IPS DF 4.7 (cell line): ENCODE results near the gene MMRN2.
"Not testable (repeated sequence)": the region's sequence is repeated elsewhere in the genome, so short reads cannot be mapped to it uniquely, and the experiment has no call there.

ENCODE experiments used
- DNase-seq: peaks from one replicate; pipeline ENCODE4 v3.0.0-alpha.2; 2013; ENCODE audit warnings: low spot score; ENCODE audit errors: extremely low read depth

MMRN2 gene

DNA sequence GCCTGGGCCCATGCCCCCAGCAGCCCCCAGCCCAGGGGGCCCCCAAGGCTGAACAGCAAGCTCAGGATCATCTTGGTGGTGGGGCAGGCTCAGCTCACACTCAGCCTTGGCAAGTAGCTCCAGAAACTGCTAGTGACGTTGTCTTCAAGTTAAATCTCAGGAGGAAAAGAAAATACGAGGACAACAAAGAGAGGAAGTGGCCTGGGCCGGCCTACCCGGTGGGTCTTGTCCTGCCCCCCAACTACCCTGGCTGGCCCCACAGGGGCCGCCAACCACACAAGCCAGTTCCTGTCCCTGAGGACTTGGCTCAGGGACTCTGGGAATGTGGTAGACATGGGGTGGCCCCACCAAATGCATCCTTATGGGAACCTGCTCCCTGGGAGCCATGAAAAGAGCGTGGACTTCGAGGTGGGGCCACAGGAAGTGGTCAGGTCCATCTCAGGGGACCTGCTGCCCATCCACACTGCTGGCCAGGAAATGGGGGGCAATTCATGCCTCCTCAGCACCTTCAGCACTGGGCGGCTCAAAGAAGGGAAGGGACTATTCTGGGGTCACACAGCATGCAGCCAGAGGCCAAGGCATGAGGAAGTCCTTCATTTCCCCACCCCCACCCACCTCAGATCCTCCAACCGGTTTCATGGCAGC is at the start of gene MMRN2:
Gene MMRN2, minus strand, starts transcription at position 145 of the 645 bp plus-strand sequence. Its CDS starts 74 bp downstream, at position 71.
- DNase-seq, result no peak

DNA sequence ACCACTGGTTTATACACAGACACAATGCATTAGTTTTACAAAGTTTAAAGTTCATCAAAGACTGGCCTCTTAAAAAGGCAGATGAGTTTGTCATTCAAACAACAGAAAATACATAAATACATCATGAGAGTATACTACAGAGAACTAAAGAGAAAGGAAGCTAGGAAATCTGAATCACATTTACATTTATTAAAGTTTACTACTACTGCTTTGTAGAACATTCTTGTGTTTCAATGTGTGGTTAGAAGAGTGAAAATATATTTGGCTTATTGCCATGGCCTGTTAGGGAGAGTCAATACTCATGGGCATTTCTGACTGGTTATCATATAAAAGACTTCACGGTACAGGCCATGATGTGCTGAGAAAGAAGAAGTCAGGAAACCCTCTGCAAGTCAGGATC is 49.7 kb upstream of the MMRN2 start:
- DNase-seq, result not testable (repeated sequence)

- no peak for DNase-seq
Observed at GRCh38 chr10:87000491-87000890, 43.1 kb upstream of the MMRN2 start.

DNA sequence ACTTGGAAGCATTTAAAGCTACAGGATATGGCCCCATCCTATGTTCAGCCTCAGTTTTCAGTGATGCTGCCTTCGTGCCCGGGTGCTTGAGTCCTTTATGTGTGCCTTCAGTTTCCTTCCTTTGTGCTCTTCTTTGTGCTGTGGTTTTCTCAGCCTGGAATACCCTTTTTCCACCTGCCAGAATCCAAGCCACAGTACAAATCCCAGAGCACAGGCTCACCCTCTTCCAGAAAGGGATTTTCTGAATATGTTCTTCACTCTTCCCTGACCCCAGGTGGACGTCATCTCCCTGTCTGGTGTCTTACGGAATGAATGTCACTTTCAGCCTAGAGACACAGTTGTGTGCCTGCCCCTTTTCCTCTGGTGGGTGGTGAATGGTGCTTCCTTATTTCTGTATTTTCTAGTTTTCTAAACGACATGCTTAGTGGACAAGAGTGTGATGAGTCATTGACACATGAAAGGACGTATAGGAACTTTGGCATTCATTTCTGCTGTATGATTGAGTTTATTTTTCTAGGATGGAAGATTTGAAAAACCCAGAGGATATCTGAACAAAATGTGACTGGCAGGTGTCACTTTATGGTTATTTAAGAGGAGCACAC is 42.5 kb upstream of the MMRN2 start:
- DNase-seq, result not testable (repeated sequence)

- no peak for DNase-seq
Observed at GRCh38 chr10:86992929-86993328, 35.5 kb upstream of the MMRN2 start.

DNA sequence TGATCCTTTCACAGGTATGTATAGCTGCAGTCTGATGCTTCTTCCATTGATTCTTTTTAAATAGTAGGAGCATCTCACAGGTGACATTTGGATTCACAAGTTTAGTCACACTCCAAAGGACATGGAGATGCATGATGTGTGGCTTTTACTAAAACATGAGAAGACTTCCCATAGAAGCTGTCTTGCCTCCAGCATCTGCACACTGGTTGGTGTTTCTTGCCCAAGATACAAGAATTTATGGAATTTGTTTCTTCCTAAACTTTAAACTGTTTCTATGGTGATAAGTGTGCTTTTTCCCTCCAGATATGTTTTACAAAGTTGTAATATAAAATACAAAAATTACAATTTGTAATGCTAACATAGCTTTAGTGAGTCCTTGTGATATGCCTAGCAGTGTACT is 35.0 kb upstream of the MMRN2 start:
- no peak for DNase-seq

DNA sequence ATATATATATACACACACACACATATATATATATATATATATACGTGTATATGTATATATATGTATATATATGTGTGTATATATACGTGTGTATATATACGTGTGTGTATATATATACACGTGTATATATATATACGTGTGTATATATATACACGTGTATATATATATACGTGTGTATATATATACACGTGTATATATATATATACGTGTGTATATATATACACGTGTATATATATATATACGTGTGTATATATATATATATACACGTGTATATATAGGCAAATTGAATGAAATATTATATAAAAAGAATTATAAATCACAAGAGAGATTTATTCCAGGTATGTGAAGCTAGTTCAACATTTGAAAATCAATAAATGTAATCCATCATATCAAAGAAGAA is 33.9 kb upstream of the MMRN2 start:
- DNase-seq, result not testable (repeated sequence)

DNA sequence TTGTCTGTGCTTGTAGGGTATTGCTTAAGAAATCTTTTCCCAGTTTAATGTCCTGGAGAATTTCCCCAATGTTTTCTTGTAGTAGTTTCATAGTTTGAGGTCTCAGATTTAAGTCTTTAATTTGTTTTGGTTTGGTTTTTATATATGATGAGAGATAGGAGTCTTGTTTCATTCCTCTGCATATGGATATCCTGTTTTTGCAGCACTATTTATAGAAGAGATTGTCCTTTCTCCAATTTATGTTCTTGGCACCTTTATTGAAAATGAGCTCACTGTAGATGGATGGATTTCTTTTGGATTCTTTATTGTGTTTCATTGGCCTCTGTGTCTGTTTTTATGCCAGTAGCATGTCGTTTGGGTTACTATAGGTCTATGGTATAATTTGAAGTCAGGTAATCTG is 31.1 kb upstream of the MMRN2 start:
- no peak for DNase-seq

- DNase-seq, result not testable (repeated sequence)
Observed at GRCh38 chr10:86984498-86984897, 27.1 kb upstream of the MMRN2 start.

- no peak for DNase-seq
Observed at GRCh38 chr10:86981716-86982115, 24.3 kb upstream of the MMRN2 start.

GRCh38 chr10:86981020-86981419 is 23.6 kb upstream of the MMRN2 start:
- not testable (repeated sequence) for DNase-seq

DNA sequence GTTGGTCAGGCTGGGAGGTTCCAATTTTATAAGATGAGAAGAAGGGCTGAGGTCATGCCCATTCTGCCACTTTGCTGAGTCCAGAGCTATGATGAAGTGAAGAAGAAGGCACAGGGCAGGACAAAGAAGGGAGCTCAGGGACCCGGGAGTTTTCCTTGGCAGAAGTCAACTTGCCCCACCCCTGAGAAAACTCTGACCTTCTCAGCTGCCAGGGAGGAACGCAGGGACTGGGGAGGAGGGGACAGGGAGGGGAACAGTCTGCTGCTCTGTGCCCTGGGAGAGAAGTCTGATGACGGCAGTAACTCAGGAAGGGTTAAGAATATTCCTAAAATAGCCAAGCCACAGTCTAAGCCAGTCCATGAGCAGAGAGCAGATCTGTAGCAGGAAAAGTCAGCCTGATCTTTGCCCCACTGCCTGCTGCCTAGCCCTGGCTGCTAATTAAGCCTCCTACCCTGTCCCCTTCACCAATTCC is 22.6 kb upstream of the MMRN2 start:
- no peak for DNase-seq

DNA sequence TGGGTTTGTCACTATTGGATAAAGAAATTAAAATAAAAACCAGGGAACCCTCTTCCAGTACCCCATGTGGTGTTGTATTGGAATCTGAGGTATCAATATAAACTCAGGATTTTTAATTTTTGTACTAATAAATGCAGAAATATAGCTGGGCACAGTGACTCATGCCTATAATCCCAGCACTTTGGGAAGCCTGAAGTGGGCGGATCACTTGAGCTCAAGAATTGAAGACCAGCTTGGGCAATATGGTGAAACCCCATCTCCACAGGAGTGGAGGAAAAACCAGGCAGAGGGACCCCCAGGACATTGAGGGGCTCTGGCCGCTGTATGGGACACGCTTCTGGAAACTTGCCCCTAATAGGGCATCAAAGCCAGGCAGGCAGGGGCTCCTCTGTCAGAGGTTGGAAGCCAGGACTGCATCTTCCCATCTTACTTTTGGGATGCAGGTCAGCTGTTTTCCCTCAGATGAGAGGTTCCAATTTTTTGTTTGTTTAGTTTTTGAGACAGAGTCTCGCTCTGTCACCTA is 21.9 kb upstream of the MMRN2 start:
- no peak for DNase-seq

DNA sequence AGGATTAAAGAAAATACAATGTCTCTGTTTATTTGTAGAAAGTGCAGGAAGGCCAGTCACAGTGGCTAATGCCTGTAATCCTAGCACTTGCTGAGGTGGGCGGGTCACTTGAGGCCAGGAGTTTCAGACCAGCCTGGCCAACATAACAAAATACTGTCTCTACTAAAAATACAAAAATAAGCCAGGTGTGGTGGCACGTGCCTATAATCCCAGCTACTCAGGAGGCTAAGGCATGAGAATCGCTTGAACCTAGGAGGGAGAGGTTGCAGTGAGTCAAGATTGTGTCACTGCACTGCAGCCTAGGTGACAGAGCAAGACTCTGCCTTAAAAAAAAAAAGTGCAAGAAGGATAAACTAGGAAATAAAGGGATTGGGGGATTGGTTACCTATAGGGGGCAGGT is 21.0 kb upstream of the MMRN2 start:
- not testable (repeated sequence) for DNase-seq

- DNase-seq, result no peak
Observed at GRCh38 chr10:86976362-86977056, 19.1 kb upstream of the MMRN2 start.

- DNase-seq, result no peak
Observed at GRCh38 chr10:86974484-86974883, 17.1 kb upstream of the MMRN2 start.

- DNase-seq, result no peak
Observed at GRCh38 chr10:86972613-86973380, 15.4 kb upstream of the MMRN2 start.

DNA sequence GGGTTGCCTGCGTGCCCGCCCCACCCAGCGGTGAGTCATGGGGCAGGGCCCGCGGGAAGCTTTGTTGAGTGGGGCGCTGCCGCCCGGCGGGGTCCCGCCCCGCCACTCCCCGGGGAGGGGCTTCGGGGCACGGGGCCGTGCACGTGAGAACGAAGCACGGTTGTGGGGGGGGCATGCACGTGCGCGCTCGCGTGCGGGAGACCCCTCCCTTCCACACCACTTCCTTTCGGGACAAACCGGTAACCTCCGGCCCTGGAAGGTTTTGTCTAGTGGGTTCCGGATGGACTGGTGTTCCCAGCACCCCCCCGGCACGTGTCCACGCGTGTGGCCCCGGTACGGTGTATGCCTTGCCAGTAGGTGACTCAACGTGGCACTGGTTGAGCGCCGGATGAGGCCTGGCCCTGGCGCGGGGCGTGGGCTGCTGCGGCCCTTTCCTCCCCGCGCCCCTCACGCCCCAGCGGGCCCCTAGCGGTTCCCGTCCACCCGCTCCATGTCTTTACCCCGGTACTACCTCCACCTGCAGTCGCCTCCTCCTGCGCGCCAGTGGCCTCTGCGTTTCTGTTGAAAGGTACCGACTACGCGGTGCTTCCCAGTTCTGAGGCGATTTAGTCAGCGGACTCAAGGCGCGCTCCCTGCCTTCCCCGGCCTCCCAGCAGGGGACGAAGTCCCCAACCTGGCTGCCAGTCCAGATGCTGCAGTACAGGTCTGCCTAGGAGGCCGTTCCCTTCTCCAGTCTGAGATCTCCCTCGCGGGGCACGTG is 14.0 kb upstream of the MMRN2 start:
- DNase-seq, result no peak

- no peak for DNase-seq
Observed at GRCh38 chr10:86970982-86971231, 13.5 kb upstream of the MMRN2 start.

DNA sequence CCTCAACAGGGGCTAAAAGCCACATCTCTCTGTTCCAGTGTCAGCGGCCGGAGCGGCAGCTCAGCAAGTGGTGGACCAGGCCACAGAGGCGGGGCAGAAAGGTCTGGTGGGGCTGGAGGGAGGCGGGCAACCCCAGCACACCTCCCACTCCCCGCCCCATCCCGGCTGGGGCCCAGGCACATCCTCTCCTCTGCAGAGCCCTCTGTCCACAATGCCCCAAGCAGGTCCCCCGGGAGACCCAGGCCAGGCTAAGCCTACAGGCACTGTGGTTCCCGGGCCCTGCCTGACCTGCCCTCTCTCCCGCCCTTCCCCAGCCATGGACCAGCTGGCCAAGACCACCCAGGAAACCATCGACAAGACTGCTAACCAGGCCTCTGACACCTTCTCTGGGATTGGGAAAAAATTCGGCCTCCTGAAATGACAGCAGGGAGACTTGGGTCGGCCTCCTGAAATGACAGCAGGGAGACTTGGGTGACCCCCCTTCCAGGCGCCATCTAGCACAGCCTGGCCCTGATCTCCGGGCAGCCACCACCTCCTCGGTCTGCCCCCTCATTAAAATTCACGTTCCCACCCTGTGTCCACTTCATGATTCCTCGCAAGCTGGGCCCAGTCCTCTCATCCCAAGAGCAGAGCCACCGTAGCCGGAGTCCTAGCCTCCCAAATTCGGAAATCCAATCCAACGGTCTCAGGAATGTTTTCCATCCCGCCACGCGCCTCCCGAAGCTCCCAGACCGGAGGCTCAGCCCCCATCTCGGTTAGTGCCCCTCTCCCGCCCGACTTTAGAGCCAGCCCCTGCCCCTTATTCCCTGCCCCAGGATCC is 13.0 kb upstream of the MMRN2 start:
- no peak for DNase-seq
